ENCODE data around the gene GARRE1. TPM values are rescaled to one million over a fixed set of nuclear protein-coding genes. Genes with fewer than 3 reads are reported as not detected.

GARRE1 gene
- total and polyA plus RNA-seq, 2 of the 8 experiments (the other 6 are each of a cell fraction or from before 2014, with no cell fraction given): 16.4 to 23.1 TPM

DNA sequence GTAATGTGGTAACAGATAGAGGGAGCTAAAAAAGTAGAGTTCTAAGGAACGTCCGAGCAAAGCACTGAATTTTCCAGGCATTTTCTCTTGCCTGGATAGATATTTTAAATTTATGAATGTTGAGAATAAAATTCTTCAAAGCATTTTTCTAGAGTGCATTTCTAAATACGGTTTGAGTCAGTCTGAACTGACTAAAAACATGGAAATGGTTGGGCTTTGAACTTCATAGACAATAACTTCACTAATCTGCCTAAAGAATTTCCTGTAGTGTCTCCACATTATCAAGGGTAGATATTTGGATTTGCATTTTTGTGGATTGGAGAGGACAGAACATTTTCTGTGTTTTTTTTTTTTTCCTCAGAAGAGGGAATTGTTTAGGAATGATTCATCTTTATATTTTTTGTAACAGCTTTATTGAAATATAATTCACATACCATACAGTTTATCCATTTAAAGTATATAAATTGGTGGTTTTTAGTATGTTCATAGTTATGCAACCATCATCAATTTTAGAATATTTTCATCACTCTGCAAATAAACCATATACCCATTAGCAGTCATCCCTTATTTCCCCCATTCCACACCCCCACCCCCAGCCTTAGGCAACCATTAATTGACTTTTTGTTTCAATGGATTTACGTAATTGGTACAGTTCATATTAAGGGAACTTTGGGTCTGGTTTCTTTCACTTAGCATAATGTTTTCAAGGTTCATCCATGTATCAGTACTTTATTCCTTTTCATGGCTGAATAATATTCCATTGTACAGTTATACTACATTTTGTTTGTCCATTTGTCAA, 20.7 kb downstream of the GARRE1 start:
- 88% methylated on average over 4 of the region's 4 CpGs; no CpG with 5 or more reads in 1 of the 2 experiments for WGBS, 2 experiments (ENCODE audit: extremely low coverage in 1 of 2, insufficient coverage in 1 of 2, insufficient read length in 1 of 2, insufficient replicate concordance in 2 of 2, low coverage in 1 of 2, low lambda C conversion rate in 2 of 2, missing lambda C conversion rate in 1 of 2)
- Histone ChIP-seq H4K91ac (replicated peaks; ENCODE audit: insufficient read length, low read length) (no peak overlapping the region), H3K9me3 (ENCODE audit: insufficient read depth in 2 of 2, low read depth in 1 of 2, low read length in 1 of 2) (no peaks in the 10 kb centered on the region), H2AFZ (ENCODE audit: low read length) (no peak overlapping the region), H3K23ac (ENCODE audit: insufficient read length) (no peak overlapping the region), H3K4me2 (ENCODE audit: insufficient read depth in 1 of 2, low read depth in 2 of 2, low read length in 2 of 2) (no peak overlapping the region), H3K27me3 (replicated peaks in 1 of 4; ENCODE audit: control insufficient read depth in 3 of 4, extremely low read depth in 1 of 4, insufficient read depth in 3 of 4, low read length in 3 of 4) (no peaks in the 10 kb centered on the region), H2BK15ac (ENCODE audit: low read length) (no peak overlapping the region), H3K14ac (ENCODE audit: insufficient read length) (no peak overlapping the region), H3K4ac (replicated peaks; ENCODE audit: insufficient read length, low read depth, low read length) (no peak overlapping the region), H4K20me1 (replicated peaks in 1 of 2; ENCODE audit: control insufficient read depth in 1 of 2, insufficient read depth in 2 of 2, low read length in 2 of 2) (peaks cover 2 to 9% of the 10 kb centered on the region in 2 experiments), H3K23me2 (ENCODE audit: low read depth, low read length) (peaks cover 1% of the 10 kb centered on the region; the same call in 1 of the 2 replicates), H3K27ac (ENCODE audit: low read depth, low read length) (no peak overlapping the region), H3K56ac (replicated peaks; ENCODE audit: insufficient read length, low read depth, low read length) (no peak overlapping the region), H2BK20ac (ENCODE audit: low read length) (no peak overlapping the region), H3K18ac (ENCODE audit: extremely low read depth, low read length) (no peak overlapping the region), H3K9ac (replicated peaks in 1 of 4; ENCODE audit: extremely low read depth in 1 of 4, low read depth in 3 of 4, low read length in 3 of 4) (no peak overlapping the region), H3K79me1 (ENCODE audit: low read depth, low read length) (peaks cover 9% of the 10 kb centered on the region), H3K36me3 (ENCODE audit: control insufficient read depth in 2 of 4, insufficient read depth in 4 of 4, low read length in 3 of 4) (no peaks in the 10 kb centered on the region), H3K4me3 (ENCODE audit: extremely low read depth in 1 of 4, insufficient read depth in 2 of 4, low read depth in 3 of 4, low read length in 4 of 4) (no peak overlapping the region), H4K8ac (ENCODE audit: extremely low read depth, insufficient read depth, low read length) (no peak overlapping the region), H3K4me1 (replicated peaks in 1 of 4; ENCODE audit: control insufficient read depth in 3 of 4, insufficient read depth in 4 of 4, low read length in 3 of 4) (peaks cover 0 to 4% (median 1%) of the 10 kb centered on the region in 4 experiments; a peak in 4 of 7 replicates), H2AK5ac (ENCODE audit: low read depth, low read length) (no peak overlapping the region), H2BK12ac (ENCODE audit: low read depth, low read length) (no peak overlapping the region), H3K79me2 (ENCODE audit: control insufficient read depth in 1 of 2, insufficient read depth in 2 of 2, low read length in 2 of 2) (peaks cover 0 to 38% of the 10 kb centered on the region in 2 experiments; a peak in 2 of 4 replicates), H2BK5ac (ENCODE audit: low read depth, low read length) (no peak overlapping the region), H2BK120ac (replicated peaks; ENCODE audit: low read depth, low read length) (no peak overlapping the region), H4K5ac (ENCODE audit: insufficient read length, low read depth, low read length) (no peak overlapping the region)
- FAIRE-seq (no peak), DNase-seq (ENCODE audit: low read depth in 1 of 2, low spot score in 2 of 2) (no peak)
- POLR2A ChIA-PET (ENCODE audit: partially characterized antibody): no interaction called here
- no peak for TF ChIP-seq TBP (IDR thresholded peaks at IDR 0.05; ENCODE audit: low read depth, low read length)
- TF ChIP-seq KDM4A (IDR thresholded peaks at IDR 0.05; ENCODE audit: low read depth, low read length, severe bottlenecking): no peak
- TF ChIP-seq RAD21 (IDR thresholded peaks at IDR 0.05 in 1 of 2, conservative IDR thresholded peaks at IDR 0.05 in 1 of 2; ENCODE audit: low read depth in 2 of 2, low read length in 2 of 2): no peak
- CTCF ChIA-PET (ENCODE audit: partially characterized antibody): interaction anchor here (1.0 kb wide), 1 partner anchor 9 kb away, joined by 3 read pairs; no protein-coding TSS in a partner anchor

All from H1 (cell line).